Measurements from ENCODE around the gene DIS3. TPM values are rescaled to one million over a fixed set of nuclear protein-coding genes. Genes with fewer than 3 reads are reported as not detected.

The DIS3 gene
- total RNA-seq, 1 donor, result 38.4 TPM

GRCh38 chr13:72757792-72758535 lies 23.7 kb downstream of the DIS3 start:
- H3K79me2 ChIP-seq (ENCODE audit: insufficient read depth, low read length), result no peaks in the 10 kb centered on the region
- no peak for TF ChIP-seq CTCF (IDR thresholded peaks at IDR 0.05; ENCODE audit: extremely low read depth, low read depth, low read length)
- no peak for DNase-seq (ENCODE audit: insufficient read length, low spot score, missing footprints)
- no peak overlapping the region for H3K4me2 ChIP-seq (ENCODE audit: insufficient read depth, low read length)
- H2AFZ ChIP-seq (ENCODE audit: low read length), result no peak overlapping the region
- no peak overlapping the region for H3K4me3 ChIP-seq (ENCODE audit: insufficient read depth, low read length)
- no peaks in the 10 kb centered on the region for H3K27me3 ChIP-seq (ENCODE audit: insufficient read depth, low read length)
- no peaks in the 10 kb centered on the region for H4K20me1 ChIP-seq (ENCODE audit: insufficient read depth, low read length)
- no peaks in the 10 kb centered on the region for H3K4me1 ChIP-seq (ENCODE audit: insufficient read depth, low read length)
- H3K36me3 ChIP-seq (ENCODE audit: insufficient read depth, low read length), result peaks cover 87% of the 10 kb centered on the region
- no peaks in the 10 kb centered on the region for H3K9me3 ChIP-seq (ENCODE audit: low read depth, low read length)
- no peak overlapping the region for H3K27ac ChIP-seq (ENCODE audit: low read depth, low read length)

- Histone ChIP-seq H2AFZ (ENCODE audit: low read length) (no peak overlapping the region), H3K4me2 (ENCODE audit: insufficient read depth, low read length) (no peak overlapping the region), H3K79me2 (ENCODE audit: insufficient read depth, low read length) (peaks cover 19% of the 10 kb centered on the region), H3K27me3 (ENCODE audit: insufficient read depth, low read length) (no peaks in the 10 kb centered on the region), H3K27ac (ENCODE audit: low read depth, low read length) (no peak overlapping the region), H3K9me3 (ENCODE audit: low read depth, low read length) (no peaks in the 10 kb centered on the region), H3K36me3 (ENCODE audit: insufficient read depth, low read length) (peaks cover 75% of the 10 kb centered on the region), H3K4me1 (ENCODE audit: insufficient read depth, low read length) (no peaks in the 10 kb centered on the region), H4K20me1 (ENCODE audit: insufficient read depth, low read length) (no peaks in the 10 kb centered on the region), H3K4me3 (ENCODE audit: insufficient read depth, low read length) (no peak overlapping the region)
- no peak for TF ChIP-seq CTCF (IDR thresholded peaks at IDR 0.05; ENCODE audit: extremely low read depth, low read depth, low read length)
- no peak for DNase-seq (ENCODE audit: insufficient read length, low spot score, missing footprints)
These were observed 27.6 kb downstream of the DIS3 start for GRCh38 chr13:72754111-72754510.

GRCh38 chr13:72751220-72751619 lies 30.5 kb downstream of the DIS3 start:
- H3K27ac ChIP-seq (ENCODE audit: low read depth, low read length), result no peak overlapping the region
- H3K36me3 ChIP-seq (ENCODE audit: insufficient read depth, low read length), result peaks cover 72% of the 10 kb centered on the region
- no peak overlapping the region for H3K4me2 ChIP-seq (ENCODE audit: insufficient read depth, low read length)
- no peak for TF ChIP-seq CTCF (IDR thresholded peaks at IDR 0.05; ENCODE audit: extremely low read depth, low read depth, low read length)
- H3K79me2 ChIP-seq (ENCODE audit: insufficient read depth, low read length), result peaks cover 19% of the 10 kb centered on the region
- no peak overlapping the region for H3K4me3 ChIP-seq (ENCODE audit: insufficient read depth, low read length)
- H3K4me1 ChIP-seq (ENCODE audit: insufficient read depth, low read length), result no peaks in the 10 kb centered on the region
- no peak overlapping the region for H2AFZ ChIP-seq (ENCODE audit: low read length)
- no peaks in the 10 kb centered on the region for H4K20me1 ChIP-seq (ENCODE audit: insufficient read depth, low read length)
- no peaks in the 10 kb centered on the region for H3K9me3 ChIP-seq (ENCODE audit: low read depth, low read length)
- no peaks in the 10 kb centered on the region for H3K27me3 ChIP-seq (ENCODE audit: insufficient read depth, low read length)
- DNase-seq (ENCODE audit: insufficient read length, low spot score, missing footprints), result no peak

- H3K4me2 ChIP-seq (ENCODE audit: insufficient read depth, low read length), result no peak overlapping the region
- H3K36me3 ChIP-seq (ENCODE audit: insufficient read depth, low read length), result peaks cover 40% of the 10 kb centered on the region
These were observed 36.4 kb downstream of the DIS3 start for GRCh38 chr13:72745260-72745659.

More at GRCh38 chr13:72745260-72745659, 36.4 kb downstream of the DIS3 start:
- Histone ChIP-seq H3K27ac (ENCODE audit: low read depth, low read length) (peak overlapping the region; percentile 9), H4K20me1 (ENCODE audit: insufficient read depth, low read length) (no peaks in the 10 kb centered on the region), H2AFZ (ENCODE audit: low read length) (peak overlapping the region; percentile 10), H3K4me3 (ENCODE audit: insufficient read depth, low read length) (no peak overlapping the region), H3K9me3 (ENCODE audit: low read depth, low read length) (no peaks in the 10 kb centered on the region), H3K79me2 (ENCODE audit: insufficient read depth, low read length) (peaks cover 14% of the 10 kb centered on the region), H3K4me1 (ENCODE audit: insufficient read depth, low read length) (no peaks in the 10 kb centered on the region), H3K27me3 (ENCODE audit: insufficient read depth, low read length) (no peaks in the 10 kb centered on the region)
- no peak for TF ChIP-seq CTCF (IDR thresholded peaks at IDR 0.05; ENCODE audit: extremely low read depth, low read depth, low read length)
- peak; percentile 35 for DNase-seq (ENCODE audit: insufficient read length, low spot score, missing footprints)

Data from osteoblast (primary cell).